ENCODE results near the gene TMEM30A.

Gene TMEM30A

GRCh38 chr6:75224303-75224926 is 60.2 kb downstream of the TMEM30A start:
- Histone ChIP-seq H3K4me1 (no peaks in the 10 kb centered on the region), H3K9ac (no peak overlapping the region), H4K20me1 (no peaks in the 10 kb centered on the region), H3K27ac (no peak overlapping the region), H3K4me3 (no peak overlapping the region), H3K36me3 (no peaks in the 10 kb centered on the region), H3K27me3 (no peaks in the 10 kb centered on the region), H3K4me2 (no peak overlapping the region), H3K9me3 (no peaks in the 10 kb centered on the region)
- no peak for TF ChIP-seq Cebpa-rat (IDR thresholded peaks at IDR 0.05)

GRCh38 chr6:75223428-75223827 is 61.2 kb downstream of the TMEM30A start:
- Histone ChIP-seq H3K27me3 (no peaks in the 10 kb centered on the region), H3K4me3 (no peak overlapping the region), H3K4me2 (no peak overlapping the region), H3K36me3 (no peaks in the 10 kb centered on the region), H4K20me1 (no peaks in the 10 kb centered on the region), H3K9ac (no peak overlapping the region), H3K4me1 (no peaks in the 10 kb centered on the region), H3K27ac (no peak overlapping the region), H3K9me3 (no peaks in the 10 kb centered on the region)
- TF ChIP-seq Cebpa-rat (IDR thresholded peaks at IDR 0.05): no peak

GRCh38 chr6:75222261-75222660 is 62.3 kb downstream of the TMEM30A start:
- H3K4me3 ChIP-seq: no peak overlapping the region
- TF ChIP-seq Cebpa-rat (IDR thresholded peaks at IDR 0.05): no peak

DNA sequence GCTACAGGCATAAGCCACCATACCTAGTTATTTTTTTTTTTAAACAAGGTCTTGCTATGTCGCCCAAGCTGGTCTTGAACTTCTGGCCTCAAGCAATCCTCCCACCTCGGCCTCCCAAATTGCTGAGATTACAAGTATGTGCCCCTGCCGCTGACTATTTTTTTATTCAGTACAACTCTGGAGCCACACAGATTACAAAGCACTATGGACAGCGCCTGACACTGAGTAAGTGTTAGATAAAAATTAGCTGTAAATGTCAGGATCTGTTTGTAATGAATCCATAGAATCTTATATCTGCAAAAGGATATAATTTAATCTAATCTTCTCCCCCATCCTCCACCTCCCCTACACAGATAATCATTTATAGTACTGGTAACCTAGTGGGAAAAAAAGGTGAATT is 63.5 kb downstream of the TMEM30A start:
- no peaks in the 10 kb centered on the region for H3K36me3 ChIP-seq
- no peak overlapping the region for H3K9ac ChIP-seq
- H3K27ac ChIP-seq: no peak overlapping the region
- TF ChIP-seq Cebpa-rat (IDR thresholded peaks at IDR 0.05): no peak
- no peaks in the 10 kb centered on the region for H3K4me1 ChIP-seq
- no peaks in the 10 kb centered on the region for H3K27me3 ChIP-seq
- no peak overlapping the region for H3K4me2 ChIP-seq
- no peaks in the 10 kb centered on the region for H4K20me1 ChIP-seq
- no peaks in the 10 kb centered on the region for H3K9me3 ChIP-seq
- no peak overlapping the region for H3K4me3 ChIP-seq

More at GRCh38 chr6:75222261-75222660, 62.3 kb downstream of the TMEM30A start:
- H3K4me1 ChIP-seq: no peaks in the 10 kb centered on the region
- H3K27ac ChIP-seq: no peak overlapping the region
- no peaks in the 10 kb centered on the region for H3K9me3 ChIP-seq
- H3K9ac ChIP-seq: no peak overlapping the region
- H3K4me2 ChIP-seq: no peak overlapping the region
- H4K20me1 ChIP-seq: no peaks in the 10 kb centered on the region
- H3K27me3 ChIP-seq: no peaks in the 10 kb centered on the region
- no peaks in the 10 kb centered on the region for H3K36me3 ChIP-seq

GRCh38 chr6:75220357-75220756 is 64.2 kb downstream of the TMEM30A start:
- Histone ChIP-seq H3K9ac (no peak overlapping the region), H4K20me1 (no peaks in the 10 kb centered on the region), H3K4me2 (no peak overlapping the region), H3K36me3 (no peaks in the 10 kb centered on the region), H3K27me3 (no peaks in the 10 kb centered on the region), H3K9me3 (no peaks in the 10 kb centered on the region), H3K27ac (no peak overlapping the region), H3K4me3 (no peak overlapping the region), H3K4me1 (no peaks in the 10 kb centered on the region)
- no peak for TF ChIP-seq Cebpa-rat (IDR thresholded peaks at IDR 0.05)

- TF ChIP-seq Cebpa-rat (IDR thresholded peaks at IDR 0.05): no peak
- H3K4me2 ChIP-seq: no peak overlapping the region
- no peaks in the 10 kb centered on the region for H3K36me3 ChIP-seq
- no peak overlapping the region for H3K27ac ChIP-seq
- H3K4me1 ChIP-seq: no peaks in the 10 kb centered on the region
- H3K4me3 ChIP-seq: no peak overlapping the region
- no peaks in the 10 kb centered on the region for H3K9me3 ChIP-seq
- H3K27me3 ChIP-seq: no peaks in the 10 kb centered on the region
- H4K20me1 ChIP-seq: no peaks in the 10 kb centered on the region
- no peak overlapping the region for H3K9ac ChIP-seq
Observed at GRCh38 chr6:75219263-75219662, 65.3 kb downstream of the TMEM30A start.

DNA sequence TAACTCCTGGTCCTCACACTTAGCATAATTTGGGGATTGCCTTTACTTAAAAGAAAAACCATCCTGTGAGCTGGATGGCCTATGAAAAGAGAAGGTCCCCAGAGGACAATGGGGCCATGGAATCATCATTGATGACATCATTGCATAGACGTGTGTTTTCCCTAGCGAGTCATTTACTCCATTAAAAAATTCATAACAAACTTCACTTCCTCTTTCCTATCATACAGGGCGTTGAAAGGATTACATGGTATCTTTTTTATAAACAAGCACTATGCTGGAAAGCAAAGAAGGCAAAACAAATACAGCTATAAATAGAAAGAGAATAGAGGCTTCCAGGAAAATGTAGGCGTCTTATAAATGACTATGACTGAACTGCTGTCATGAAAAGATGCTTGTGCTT is 67.4 kb downstream of the TMEM30A start:
- Histone ChIP-seq H3K9ac (no peak overlapping the region), H4K20me1 (no peaks in the 10 kb centered on the region), H3K27me3 (no peaks in the 10 kb centered on the region), H3K4me1 (no peaks in the 10 kb centered on the region), H3K27ac (no peak overlapping the region), H3K4me3 (no peak overlapping the region), H3K4me2 (no peak overlapping the region), H3K36me3 (no peaks in the 10 kb centered on the region), H3K9me3 (no peaks in the 10 kb centered on the region)
- TF ChIP-seq Cebpa-rat (IDR thresholded peaks at IDR 0.05): no peak

DNA sequence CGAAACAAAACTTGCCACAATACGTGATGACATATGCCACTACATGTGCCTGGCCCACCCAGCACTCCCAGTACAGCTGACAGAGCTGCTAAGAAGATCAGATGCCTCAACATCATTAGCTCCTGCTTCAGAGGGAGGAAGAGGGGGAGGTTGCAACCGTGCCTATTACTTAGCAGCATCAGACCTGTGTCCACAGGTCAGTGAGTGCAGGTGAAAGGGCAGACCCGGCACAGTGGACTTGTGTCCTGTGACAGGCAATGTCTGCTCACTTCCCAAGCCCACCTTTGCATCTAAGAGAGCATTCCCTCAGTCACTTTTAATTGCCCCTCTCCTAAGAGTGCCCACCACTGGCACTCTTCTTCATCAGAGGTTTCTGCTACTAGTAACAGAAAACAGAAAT is 69.3 kb downstream of the TMEM30A start:
- H3K9me3 ChIP-seq: no peaks in the 10 kb centered on the region
- no peaks in the 10 kb centered on the region for H4K20me1 ChIP-seq
- H3K4me2 ChIP-seq: no peak overlapping the region
- H3K36me3 ChIP-seq: no peaks in the 10 kb centered on the region
- no peak overlapping the region for H3K4me3 ChIP-seq
- no peak overlapping the region for H3K27ac ChIP-seq
- no peaks in the 10 kb centered on the region for H3K4me1 ChIP-seq
- H3K9ac ChIP-seq: no peak overlapping the region
- H3K27me3 ChIP-seq: no peaks in the 10 kb centered on the region
- no peak for TF ChIP-seq Cebpa-rat (IDR thresholded peaks at IDR 0.05)

DNA sequence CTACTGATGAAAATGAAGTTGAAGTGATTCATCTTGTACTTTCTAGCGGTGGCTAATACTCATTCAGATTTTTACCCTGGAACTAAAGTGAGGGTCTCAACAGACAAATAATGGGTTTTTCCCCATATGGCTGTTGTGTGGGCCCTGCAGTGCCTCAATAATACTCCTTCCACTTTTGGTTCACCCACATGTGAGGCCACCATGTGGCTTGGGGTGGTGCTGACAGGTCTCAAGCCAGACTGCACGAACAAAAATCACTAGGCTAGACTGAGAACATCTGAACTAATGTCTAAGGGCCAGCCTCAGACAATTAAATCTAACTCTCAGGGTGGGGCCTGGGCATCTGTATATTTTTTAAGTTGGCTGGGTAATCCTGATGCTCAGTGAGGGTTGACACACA is 70.9 kb downstream of the TMEM30A start:
- Histone ChIP-seq H3K4me3 (no peak overlapping the region), H3K4me2 (no peak overlapping the region), H3K4me1 (peaks cover under 1% of the 10 kb centered on the region; the same call in 1 of the 2 replicates), H3K27me3 (peaks cover 1% of the 10 kb centered on the region), H3K36me3 (no peaks in the 10 kb centered on the region), H3K9me3 (no peaks in the 10 kb centered on the region), H3K9ac (no peak overlapping the region), H3K27ac (no peak overlapping the region), H4K20me1 (no peaks in the 10 kb centered on the region)
- no peak for TF ChIP-seq Cebpa-rat (IDR thresholded peaks at IDR 0.05)

GRCh38 chr6:75213112-75213511 is 71.5 kb downstream of the TMEM30A start:
- Histone ChIP-seq H3K4me2 (no peak overlapping the region), H3K27me3 (peaks cover 7% of the 10 kb centered on the region), H3K9ac (no peak overlapping the region), H3K4me3 (no peak overlapping the region), H3K36me3 (no peaks in the 10 kb centered on the region), H3K9me3 (no peaks in the 10 kb centered on the region), H3K4me1 (peaks cover 7% of the 10 kb centered on the region), H3K27ac (no peak overlapping the region), H4K20me1 (no peaks in the 10 kb centered on the region)
- no peak for TF ChIP-seq Cebpa-rat (IDR thresholded peaks at IDR 0.05)

Measured in BLaER1 (cell line).